Retinal pigment epithelial cell (primary cell): Measurements from ENCODE around the gene TRIM52.
"Not testable (repeated sequence)": the region's sequence is repeated elsewhere in the genome, so short reads cannot be mapped to it uniquely, and the experiment has no call there.

Experiments
- DNase-seq: peaks from one replicate; pipeline ENCODE4 v3.0.0-alpha.2; 2010; ENCODE audit warnings: low read depth
- H3K4me3 ChIP-seq: 2 replicates; pipeline ENCODE4 v1.5.1; 2011; ENCODE audit warnings: mild to moderate bottlenecking, low read length, control low read depth, moderate library complexity
- TF ChIP-seq, protein P1 (sequence below): conservative IDR thresholded peaks from 2 replicates; pipeline ENCODE4 v1.5.1; 2011; ENCODE audit warnings: low read depth, low read length, control low read depth, inconsistent platforms

The TRIM52 gene

DNA sequence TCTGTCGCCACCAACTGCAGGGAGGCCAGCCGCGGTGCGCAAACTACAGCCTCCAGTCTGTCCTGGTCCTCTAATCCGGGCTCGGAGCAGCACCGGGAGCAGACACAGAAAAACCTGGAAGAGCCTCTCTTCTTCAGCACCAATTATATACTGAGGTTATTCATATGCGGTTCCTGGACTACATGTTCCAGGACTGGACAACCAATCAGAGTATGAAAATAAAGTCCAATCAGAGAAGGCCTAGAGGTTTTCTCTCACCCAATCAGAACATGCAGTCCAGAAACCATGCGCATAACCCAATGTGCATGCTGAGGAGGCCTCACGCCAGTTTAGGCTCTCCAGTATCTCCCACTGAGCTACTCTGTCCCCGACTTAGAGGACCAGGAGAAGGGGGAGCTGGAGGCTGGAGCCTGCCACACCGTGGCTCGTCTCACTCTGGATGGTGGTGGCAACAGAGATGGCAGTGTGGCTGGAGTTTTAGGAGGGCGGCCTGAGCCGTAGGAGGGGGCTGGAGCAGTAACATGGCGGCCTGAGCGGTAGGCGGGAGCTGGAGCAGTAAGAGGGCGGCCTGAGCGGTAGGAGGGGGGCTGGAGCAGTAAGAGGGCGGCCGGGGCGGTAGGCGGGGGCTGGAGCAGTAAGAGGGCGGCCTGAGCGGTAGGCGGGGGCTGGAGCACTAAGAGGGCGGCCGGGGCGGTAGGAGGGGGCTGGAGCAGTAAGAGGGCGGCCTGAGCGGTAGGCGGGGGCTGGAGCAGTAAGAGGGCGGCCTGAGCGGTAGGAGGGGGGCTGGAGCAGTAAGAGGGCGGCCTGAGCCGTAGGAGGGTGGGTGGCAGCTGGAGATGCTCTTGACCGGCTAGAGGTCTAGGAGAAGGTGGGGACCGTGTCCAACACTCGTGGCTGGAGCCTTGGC, 20.4 kb upstream of the TRIM52 start:
- TF ChIP-seq, protein P1, sequence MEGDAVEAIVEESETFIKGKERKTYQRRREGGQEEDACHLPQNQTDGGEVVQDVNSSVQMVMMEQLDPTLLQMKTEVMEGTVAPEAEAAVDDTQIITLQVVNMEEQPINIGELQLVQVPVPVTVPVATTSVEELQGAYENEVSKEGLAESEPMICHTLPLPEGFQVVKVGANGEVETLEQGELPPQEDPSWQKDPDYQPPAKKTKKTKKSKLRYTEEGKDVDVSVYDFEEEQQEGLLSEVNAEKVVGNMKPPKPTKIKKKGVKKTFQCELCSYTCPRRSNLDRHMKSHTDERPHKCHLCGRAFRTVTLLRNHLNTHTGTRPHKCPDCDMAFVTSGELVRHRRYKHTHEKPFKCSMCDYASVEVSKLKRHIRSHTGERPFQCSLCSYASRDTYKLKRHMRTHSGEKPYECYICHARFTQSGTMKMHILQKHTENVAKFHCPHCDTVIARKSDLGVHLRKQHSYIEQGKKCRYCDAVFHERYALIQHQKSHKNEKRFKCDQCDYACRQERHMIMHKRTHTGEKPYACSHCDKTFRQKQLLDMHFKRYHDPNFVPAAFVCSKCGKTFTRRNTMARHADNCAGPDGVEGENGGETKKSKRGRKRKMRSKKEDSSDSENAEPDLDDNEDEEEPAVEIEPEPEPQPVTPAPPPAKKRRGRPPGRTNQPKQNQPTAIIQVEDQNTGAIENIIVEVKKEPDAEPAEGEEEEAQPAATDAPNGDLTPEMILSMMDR = no peak
- no peak overlapping the region for H3K4me3 ChIP-seq
- no peak for DNase-seq

DNA sequence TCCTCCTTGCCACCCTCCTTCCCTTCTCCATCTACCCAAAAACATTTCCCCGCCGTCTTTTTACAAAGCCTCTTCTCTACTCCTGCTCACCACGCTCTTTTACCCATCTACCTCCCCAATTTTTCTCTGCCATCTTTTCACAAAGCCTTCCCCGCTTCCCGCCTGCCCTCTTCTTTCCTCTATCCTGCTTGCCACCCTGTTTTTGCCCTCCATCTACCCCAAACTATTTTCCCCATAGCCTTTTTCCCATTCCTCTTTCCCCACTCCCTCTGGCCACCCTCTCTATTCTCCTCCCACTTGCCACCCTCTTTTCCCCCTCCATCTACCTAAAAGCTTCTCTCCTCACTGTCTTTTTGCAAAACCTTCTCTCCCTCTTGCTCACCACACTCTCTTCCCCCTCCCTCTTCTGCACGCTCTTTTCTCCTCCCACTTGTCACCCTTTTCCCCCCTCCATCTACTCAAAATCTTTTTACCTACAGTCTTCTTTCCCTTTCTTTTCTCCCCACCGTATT, 19.4 kb upstream of the TRIM52 start:
- H3K4me3 ChIP-seq = no peak overlapping the region
- TF ChIP-seq, protein P1 = no peak
- DNase-seq = no peak

DNA sequence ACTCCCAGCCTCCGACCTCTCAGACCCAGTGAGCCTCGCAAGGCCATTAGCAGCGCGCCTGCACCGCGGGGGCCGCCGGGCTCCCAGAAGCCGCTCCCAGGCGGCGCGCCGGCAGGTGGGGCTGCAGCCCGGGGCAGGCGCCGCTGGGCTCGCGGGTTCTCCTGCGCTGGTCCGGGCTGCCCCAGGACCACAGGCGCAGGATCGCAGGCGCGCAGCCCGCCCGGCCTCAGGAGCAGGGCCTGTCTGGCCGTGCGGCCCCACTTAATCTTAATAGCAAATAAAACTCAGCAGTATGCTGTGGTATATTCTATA, 12.4 kb upstream of the TRIM52 start:
- DNase-seq, H3K4me3 ChIP-seq: not testable (repeated sequence)

DNA sequence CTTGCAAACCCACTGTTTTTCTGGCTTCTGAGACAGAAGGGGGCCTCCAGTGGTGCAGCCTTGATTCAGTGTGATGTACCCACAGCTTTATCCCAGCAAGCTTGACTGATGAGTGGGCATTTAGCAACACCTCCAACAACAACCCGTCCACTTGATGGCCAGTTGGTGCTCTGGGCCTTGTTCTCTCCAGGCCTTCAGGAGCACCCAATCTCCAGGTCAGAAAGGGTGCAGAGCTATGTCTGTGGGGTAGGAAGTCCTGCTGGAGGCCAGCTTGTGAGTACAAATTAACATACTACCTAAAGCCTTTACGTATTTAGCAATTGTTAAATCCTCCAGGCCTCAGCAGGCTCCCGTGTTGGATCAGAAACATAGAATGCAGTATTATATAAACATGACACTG, 10.1 kb upstream of the TRIM52 start:
- DNase-seq = no peak
- no peak overlapping the region for H3K4me3 ChIP-seq
- TF ChIP-seq, protein P1 = no peak

DNA sequence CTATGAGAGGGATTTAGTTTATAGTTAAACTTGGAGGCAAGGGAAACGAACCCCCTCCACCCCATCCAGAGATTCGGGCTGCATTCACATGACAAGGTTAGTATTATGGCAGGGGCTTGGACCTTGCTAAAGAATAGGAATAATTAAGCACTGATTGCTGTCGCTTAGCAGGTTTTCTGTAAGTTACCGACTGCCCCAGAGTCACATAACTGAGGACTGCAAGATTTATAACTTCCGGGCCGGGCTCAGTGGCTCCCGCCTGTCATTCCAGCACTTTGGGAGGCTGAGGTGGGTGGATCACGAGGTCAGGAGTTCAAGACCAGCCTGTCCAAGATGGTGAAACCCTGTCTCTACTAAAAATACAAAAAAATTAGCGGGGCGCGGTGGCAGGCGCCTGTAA, 7.0 kb upstream of the TRIM52 start:
- not testable (repeated sequence) for H3K4me3 ChIP-seq

DNA sequence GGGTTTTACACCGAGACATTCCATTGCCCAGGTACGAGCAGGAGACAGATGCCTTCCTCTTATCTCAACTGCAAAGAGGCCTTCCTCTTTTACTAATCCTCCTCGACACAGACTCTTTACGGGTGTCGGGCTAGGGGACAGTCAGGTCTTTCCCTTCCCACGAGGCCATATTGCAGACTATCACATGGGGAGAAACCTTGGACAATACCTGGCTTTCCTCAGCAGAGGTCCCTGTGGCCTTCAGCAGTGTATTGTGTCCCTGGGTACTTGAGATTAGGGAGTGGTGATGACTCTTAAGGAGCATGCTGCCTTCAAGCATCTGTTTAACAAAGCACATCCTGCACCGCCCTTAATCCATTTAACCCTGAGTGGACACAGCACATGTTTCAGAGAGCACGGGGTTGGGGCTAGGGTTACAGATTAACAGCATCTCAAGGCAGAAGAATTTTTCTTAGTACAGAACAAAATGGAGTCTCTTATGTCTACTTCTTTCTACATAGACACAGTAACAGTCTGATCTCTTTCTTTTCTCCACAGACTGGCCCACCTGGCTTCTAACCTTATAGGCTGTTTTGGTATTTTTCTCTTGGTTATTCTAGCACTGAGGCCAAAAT, 6.5 kb upstream of the TRIM52 start:
- TF ChIP-seq, protein P1 = peak; percentile 8
- not testable (repeated sequence) for DNase-seq, H3K4me3 ChIP-seq

More for the DNA sequence above, 7.0 kb upstream of the TRIM52 start:
- DNase-seq = not testable (repeated sequence)

DNA sequence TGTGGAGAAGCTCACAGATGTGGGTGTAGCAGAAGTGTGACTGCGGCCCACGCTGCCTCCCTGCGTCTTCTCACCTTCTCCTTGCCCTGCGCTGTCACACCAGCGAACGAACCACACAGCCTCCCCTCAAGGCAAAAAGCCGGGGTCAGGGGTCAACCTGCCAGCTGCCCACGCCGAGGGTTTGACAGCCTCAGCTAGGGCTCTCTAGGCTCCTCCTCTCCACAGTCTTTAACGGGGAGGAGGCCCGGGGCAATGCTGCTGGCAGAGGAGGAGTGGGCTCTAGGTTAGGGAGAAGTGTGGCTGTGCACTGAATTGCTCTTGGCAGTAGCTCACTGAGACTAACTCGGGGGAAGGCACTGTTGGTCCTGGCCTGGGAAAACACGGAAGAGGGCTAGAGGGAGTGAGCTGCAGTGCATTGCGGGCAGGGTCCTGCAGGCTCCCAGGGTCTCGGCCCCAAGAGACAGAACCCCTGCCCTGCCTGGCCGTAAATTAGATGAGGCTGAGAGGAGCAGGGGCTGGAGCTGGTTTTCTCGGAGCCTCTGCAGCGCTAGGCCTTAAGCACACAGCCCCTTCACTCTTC, 4.2 kb upstream of the TRIM52 start:
- TF ChIP-seq, protein P1 = no peak
- no peak for DNase-seq

DNA sequence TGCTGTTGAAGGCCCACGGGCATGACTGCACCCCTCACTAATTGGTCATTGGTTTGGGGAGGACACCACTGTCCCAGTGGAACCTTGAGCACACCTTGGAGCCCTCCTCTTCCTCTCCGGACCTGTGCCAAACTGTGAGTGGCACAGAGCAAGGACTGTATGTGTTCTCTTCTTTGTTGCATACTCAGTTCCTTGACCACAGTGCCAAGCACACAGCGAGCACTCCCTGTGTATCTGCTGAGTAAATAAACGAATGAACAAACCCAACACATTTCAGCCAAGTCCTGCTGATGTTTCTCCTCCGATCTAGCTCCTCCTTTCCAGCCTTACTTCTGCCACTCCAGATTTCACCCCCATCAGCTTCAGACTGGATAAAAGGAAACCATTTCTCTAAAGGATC, 2.7 kb upstream of the TRIM52 start:
- no peak overlapping the region for H3K4me3 ChIP-seq
- TF ChIP-seq, protein P1 = no peak
- DNase-seq = no peak

More for the DNA sequence above, 4.2 kb upstream of the TRIM52 start:
- no peak overlapping the region for H3K4me3 ChIP-seq
